D721Med (cell line): ENCODE measurements around the gene DBF4.
"Not testable (repeated sequence)": the region's sequence is repeated elsewhere in the genome, so short reads cannot be mapped to it uniquely, and the experiment has no call there.

Experiments
- DNase-seq: peaks from one replicate; pipeline ENCODE4 v3.0.0; 2011; ENCODE audit warnings: low spot score; ENCODE audit not compliant: insufficient read length
- FAIRE-seq: peaks from 2 replicates; lab custom pipeline; 2011; peaks lifted over from hg19 to GRCh38; lab: Jason Lieb, UNC
- TF ChIP-seq, protein P1 (sequence below): IDR thresholded peaks from 2 replicates; pipeline ENCODE4 v1.5.1; 2012; ENCODE audit warnings: mild to moderate bottlenecking, control low read depth; ENCODE audit not compliant: insufficient read depth; ENCODE audit errors: missing control alignments

Gene DBF4

DNA sequence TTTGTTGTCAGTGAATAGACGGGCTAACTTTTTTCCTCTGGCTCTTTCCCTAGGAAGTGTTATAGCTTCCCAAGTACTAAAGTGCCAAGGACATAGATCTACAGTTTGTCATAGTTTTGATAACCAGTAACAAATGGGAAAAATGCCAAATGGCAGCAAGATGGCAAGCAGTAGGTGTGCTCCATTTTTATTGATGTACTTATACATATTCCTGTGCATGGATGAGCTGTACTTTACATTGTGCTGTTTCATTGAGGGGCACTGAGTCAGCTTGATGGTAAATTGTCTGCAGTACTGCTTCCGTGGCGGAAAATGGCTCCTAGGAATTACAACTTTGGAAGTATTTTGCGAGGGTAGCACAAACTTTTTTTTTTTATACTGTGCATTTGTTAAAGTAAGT, 64.8 kb downstream of the DBF4 start:
- FAIRE-seq (no peak), DNase-seq (no peak)
- TF ChIP-seq, protein P1, sequence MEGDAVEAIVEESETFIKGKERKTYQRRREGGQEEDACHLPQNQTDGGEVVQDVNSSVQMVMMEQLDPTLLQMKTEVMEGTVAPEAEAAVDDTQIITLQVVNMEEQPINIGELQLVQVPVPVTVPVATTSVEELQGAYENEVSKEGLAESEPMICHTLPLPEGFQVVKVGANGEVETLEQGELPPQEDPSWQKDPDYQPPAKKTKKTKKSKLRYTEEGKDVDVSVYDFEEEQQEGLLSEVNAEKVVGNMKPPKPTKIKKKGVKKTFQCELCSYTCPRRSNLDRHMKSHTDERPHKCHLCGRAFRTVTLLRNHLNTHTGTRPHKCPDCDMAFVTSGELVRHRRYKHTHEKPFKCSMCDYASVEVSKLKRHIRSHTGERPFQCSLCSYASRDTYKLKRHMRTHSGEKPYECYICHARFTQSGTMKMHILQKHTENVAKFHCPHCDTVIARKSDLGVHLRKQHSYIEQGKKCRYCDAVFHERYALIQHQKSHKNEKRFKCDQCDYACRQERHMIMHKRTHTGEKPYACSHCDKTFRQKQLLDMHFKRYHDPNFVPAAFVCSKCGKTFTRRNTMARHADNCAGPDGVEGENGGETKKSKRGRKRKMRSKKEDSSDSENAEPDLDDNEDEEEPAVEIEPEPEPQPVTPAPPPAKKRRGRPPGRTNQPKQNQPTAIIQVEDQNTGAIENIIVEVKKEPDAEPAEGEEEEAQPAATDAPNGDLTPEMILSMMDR = no peak

DNA sequence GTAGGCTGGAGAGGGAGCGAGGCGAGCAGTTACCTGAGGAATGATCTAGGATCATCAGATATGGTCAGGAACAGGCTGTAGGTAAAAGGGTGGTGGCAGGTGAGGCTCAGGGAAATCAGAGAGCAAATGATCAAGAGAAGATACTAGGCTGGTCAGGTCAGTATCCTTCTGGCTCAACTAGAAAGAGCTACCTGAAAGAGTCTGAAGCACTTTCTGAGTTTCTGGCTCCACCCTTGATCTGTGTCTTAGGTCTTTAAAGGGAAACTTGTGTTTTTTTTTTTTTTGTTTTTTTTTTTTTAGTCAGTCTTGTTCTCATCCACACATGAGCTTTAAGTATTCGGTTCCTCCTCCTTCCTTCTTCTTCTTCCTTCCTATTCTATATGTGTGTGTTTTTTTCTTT, 68.3 kb downstream of the DBF4 start:
- no peak for DNase-seq
- no peak for FAIRE-seq

DNA sequence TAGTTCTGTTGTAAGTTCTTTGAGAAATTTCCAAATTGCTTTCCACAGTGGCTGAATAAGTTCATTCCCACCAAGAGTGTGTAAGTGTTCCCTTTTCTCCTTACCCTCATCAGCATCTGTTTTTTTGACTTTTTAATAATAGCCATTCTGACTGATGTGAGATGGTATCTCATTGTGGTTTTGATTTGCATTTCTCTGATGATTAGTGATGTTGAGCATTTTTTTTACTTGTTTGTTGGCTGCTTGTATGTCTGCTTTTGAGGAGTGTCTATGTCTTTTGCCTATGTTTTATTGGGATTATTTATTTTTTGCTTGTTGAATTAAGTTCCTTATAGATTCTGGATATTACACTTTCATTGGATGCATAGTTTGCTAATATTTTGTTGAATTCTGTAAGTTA, 69.6 kb downstream of the DBF4 start:
- not testable (repeated sequence) for DNase-seq, FAIRE-seq

More for the DNA sequence above, 68.3 kb downstream of the DBF4 start:
- TF ChIP-seq, protein P1 = no peak

DNA sequence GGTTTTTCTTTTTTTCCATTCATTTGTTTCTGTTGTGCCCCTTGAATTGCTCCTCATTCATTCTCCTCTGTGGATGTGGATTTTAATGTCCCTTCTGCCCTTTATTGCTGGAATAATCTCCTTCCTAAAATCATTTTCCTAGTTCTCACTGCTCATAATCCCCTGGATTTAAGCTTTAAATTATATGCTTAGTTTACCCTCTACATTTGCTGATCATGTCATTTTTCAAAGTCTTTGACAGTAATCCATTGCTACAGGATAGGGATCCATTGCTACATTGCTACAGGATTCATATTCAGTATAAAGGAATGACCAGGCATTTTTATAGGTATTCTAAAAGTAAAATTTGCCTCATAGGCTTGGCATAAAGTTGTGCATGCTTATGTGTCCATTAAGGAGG, 72.1 kb downstream of the DBF4 start:
- no peak for DNase-seq
- peak; percentile 84 for FAIRE-seq
- TF ChIP-seq, protein P1 = no peak
